Immature natural killer cell (primary cell): ENCODE data around the gene ZNF786. TPM values are rescaled to one million over a fixed set of nuclear protein-coding genes. Genes with fewer than 3 reads are reported as not detected.
"Not testable (repeated sequence)": the region's sequence is repeated elsewhere in the genome, so short reads cannot be mapped to it uniquely, and the experiment has no call there.

ENCODE experiments used
- DNase-seq, 3 donors: peaks; one replicate each; pipeline ENCODE4 v3.0.0; 2022; ENCODE audit warnings: mixed read lengths in 1 of 3
- H3K27ac Mint-ChIP-seq, 6 donors: one replicate each; pipeline ENCODE4 v1.8.0; 2020; ENCODE audit warnings: mixed read lengths in 6 of 6, mild to moderate bottlenecking in 5 of 6, inconsistent platforms in 4 of 6, moderate library complexity in 3 of 6
- H3K27me3 Mint-ChIP-seq, 3 donors: one replicate each; pipeline ENCODE4 v1.8.0; 2020 to 2021; ENCODE audit warnings: low read depth in 3 of 3, mild to moderate bottlenecking in 3 of 3, mixed read lengths in 3 of 3, moderate library complexity in 3 of 3, inconsistent platforms in 1 of 3
- H3K36me3 Mint-ChIP-seq, 3 donors: one replicate each; pipeline ENCODE4 v1.8.0; 2020; ENCODE audit warnings: mixed read lengths in 3 of 3, inconsistent platforms in 2 of 3, mild to moderate bottlenecking in 2 of 3
- H3K4me1 Mint-ChIP-seq, 2 donors: one replicate each; pipeline ENCODE4 v1.8.0; 2020; ENCODE audit warnings: inconsistent platforms in 2 of 2, mild to moderate bottlenecking in 2 of 2, mixed read lengths in 2 of 2, moderate library complexity in 1 of 2
- H3K4me3 Mint-ChIP-seq, 5 donors: one replicate each; pipeline ENCODE4 v1.8.0; 2020; ENCODE audit warnings: mild to moderate bottlenecking in 5 of 5, mixed read lengths in 5 of 5, inconsistent platforms in 3 of 5, moderate library complexity in 3 of 5
- H3K9me3 Mint-ChIP-seq, 6 donors: one replicate each; pipeline ENCODE4 v1.8.0; 2020; ENCODE audit warnings: mild to moderate bottlenecking in 6 of 6, mixed read lengths in 6 of 6, inconsistent platforms in 4 of 6, moderate library complexity in 3 of 6
- polyA plus RNA-seq, 3 donors: library from polyadenylated mRNA; unstranded; fragments of 300-500 nt; fragmentation: Illumina TruSeq; gene quantifications; one replicate each; pipeline ENCODE4 v1.2.3, GENCODE V29; 2021

ZNF786 gene
- polyA plus RNA-seq, 3 donors from 2014 or later = 1.1 to 15.8 (median 2.6) TPM

DNA sequence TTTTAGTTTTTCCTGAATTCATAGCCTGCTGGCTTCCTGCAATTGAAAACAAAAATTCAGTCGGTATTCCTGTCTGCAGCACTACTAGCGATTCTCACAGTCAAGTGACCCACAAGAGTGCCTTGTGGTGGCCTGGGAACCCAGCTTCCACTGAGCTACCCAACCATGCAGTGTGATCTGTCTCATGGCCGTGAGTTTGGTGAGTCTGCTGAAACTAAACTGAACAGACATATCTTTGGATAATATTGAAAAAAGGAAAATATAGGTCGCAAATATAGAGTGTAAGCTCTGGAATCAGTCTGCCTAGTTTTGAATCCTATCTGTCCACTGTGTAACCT, 18.1 kb downstream of the ZNF786 start:
- H3K4me1 Mint-ChIP-seq = peaks cover 0 to 7% of the 10 kb centered on the region in 2 donors
- H3K9me3 Mint-ChIP-seq = no peaks in the 10 kb centered on the region
- peak overlapping the region in 5 of 6 donors; percentile 60 to 80 (median 72) for H3K27ac Mint-ChIP-seq
- peak overlapping the region in 1 of 5 donors; percentile 38 for H3K4me3 Mint-ChIP-seq
- H3K27me3 Mint-ChIP-seq = peaks cover 0 to 3% (median under 1%) of the 10 kb centered on the region in 3 donors
- peaks cover 4 to 30% (median 8%) of the 10 kb centered on the region in 3 donors for H3K36me3 Mint-ChIP-seq
- no peak for DNase-seq

DNA sequence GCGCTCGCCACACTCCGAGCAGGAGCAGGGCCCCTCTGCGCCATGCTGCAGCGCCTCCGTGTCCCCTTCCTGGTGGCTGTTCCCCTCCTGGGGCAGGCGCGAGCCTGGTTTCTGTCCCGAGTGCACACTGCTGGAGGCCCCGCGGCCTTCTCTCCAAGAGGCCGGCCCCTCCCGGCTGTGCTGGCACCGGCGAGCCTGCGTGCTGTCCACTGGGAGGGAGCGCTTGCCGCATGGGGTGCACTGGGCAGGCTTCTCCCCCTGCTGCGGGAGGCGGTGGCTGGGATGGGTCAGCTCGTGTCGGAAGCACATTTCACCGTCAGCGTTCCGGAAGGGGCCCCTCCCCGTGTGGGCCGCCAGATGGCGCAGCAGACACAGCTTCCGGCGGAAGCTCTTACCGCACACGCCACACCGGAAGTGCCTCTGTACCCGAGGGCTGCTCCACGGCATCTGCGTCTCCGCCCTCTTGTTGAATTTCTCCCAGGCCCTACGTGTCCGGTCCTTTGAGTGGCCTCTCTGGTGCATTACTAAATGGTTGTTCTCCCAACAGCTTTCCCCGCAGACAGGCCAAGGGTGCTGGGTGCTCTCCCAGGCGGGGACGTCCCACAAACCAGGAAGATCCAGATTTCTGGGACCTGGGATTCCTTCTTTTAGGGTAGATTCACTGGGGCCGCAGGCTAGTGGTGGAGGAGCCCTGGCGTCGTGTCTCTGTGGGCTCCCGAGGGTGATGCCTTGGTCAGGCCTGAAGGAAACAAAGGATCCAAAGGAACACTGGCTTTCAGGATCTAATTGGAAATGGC, 18.7 kb downstream of the ZNF786 start:
- Mint-ChIP-seq H3K9me3 (no peaks in the 10 kb centered on the region), H3K36me3 (peaks cover 4 to 26% (median 4%) of the 10 kb centered on the region in 3 donors), H3K27me3 (peaks cover 0 to 3% (median 3%) of the 10 kb centered on the region in 3 donors), H3K27ac (peak overlapping the region; percentile 57 to 86 (median 72)), H3K4me1 (peaks cover 0 to 3% of the 10 kb centered on the region in 2 donors), H3K4me3 (peak overlapping the region in 2 of 5 donors; percentile 3 to 9)
- peak; percentile 54 to 69 (median 63) for DNase-seq

- Mint-ChIP-seq H3K36me3 (peaks cover 0 to 22% (median 4%) of the 10 kb centered on the region in 3 donors), H3K9me3 (no peaks in the 10 kb centered on the region), H3K4me1 (no peaks in the 10 kb centered on the region), H3K27me3 (peaks cover 0 to 3% (median 3%) of the 10 kb centered on the region in 3 donors), H3K4me3 (no peak overlapping the region), H3K27ac (no peak overlapping the region)
- no peak for DNase-seq
Observed at GRCh38 chr7:149071182-149071635, 19.3 kb downstream of the ZNF786 start.

DNA sequence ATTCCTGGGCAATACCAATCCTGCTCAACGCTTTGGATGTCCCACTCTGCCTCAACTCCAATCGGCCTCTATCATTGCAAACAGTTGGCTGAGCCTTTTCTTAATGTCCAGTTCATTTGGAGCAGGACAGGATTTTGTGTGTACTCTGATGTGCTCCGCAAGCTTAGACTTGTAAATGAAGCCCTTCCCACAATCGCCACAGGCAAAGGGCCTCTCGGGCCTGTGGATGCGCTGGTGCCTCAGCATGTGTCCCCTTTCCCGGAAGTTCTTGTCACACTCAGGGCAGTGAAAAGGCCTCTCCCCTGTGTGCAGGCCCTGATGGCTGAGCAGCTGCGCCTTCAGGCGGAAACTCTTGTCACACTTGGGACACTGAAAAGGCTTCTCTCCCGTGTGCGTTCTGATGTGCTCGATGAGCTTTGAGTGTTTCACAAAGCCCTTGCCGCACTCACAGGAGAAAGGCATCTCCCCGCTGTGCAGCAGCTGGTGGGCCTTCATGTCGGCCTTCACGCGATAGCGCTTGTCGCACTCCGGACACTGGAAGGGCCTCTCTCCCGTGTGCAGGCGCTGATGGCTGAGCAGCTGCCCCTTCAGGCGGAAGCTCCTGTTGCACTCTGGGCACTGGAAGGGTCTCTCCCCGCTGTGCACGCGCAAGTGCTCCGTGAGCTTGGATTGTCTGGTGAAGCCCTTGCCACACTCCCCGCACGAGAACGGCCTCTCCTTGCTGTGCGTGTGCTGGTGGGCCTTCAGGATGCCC, 20.0 kb downstream of the ZNF786 start:
- peaks cover 0 to 22% (median 4%) of the 10 kb centered on the region in 3 donors for H3K36me3 Mint-ChIP-seq
- H3K27me3 Mint-ChIP-seq = peaks cover 3 to 6% (median 3%) of the 10 kb centered on the region in 3 donors
- H3K9me3 Mint-ChIP-seq = no peaks in the 10 kb centered on the region
- peaks cover 0 to 3% of the 10 kb centered on the region in 2 donors for H3K4me1 Mint-ChIP-seq
- no peak for DNase-seq
- no peak overlapping the region for H3K27ac Mint-ChIP-seq
- H3K4me3 Mint-ChIP-seq = no peak overlapping the region

DNA sequence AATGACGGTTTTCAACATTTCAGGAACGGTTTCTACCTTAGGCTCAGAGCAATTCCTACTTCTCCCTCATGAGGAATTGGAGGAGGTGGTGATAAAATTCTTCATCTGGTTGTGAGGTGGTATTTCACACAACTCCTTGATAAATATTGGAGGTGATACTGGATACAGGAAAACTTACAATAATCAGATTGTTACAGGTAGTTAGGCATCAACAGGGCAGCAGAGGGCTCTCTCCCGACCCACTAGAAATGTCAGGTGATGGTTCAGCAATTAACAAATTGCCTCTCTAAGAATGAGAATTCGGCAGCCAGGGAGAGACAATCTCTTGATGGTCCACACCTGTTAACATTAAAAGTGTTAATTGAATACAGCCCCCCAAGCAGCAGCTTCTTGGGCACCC, 22.6 kb downstream of the ZNF786 start:
- H3K27ac Mint-ChIP-seq = peak overlapping the region in 2 of 6 donors; percentile 8 to 34
- DNase-seq = no peak
- no peaks in the 10 kb centered on the region for H3K9me3 Mint-ChIP-seq
- peaks cover 10 to 12% of the 10 kb centered on the region in 2 donors for H3K4me1 Mint-ChIP-seq
- peak overlapping the region in 2 of 5 donors; percentile 6 to 18 for H3K4me3 Mint-ChIP-seq
- H3K27me3 Mint-ChIP-seq = peaks cover 3 to 13% (median 3%) of the 10 kb centered on the region in 3 donors
- peaks cover 0 to 16% (median 4%) of the 10 kb centered on the region in 3 donors for H3K36me3 Mint-ChIP-seq

DNA sequence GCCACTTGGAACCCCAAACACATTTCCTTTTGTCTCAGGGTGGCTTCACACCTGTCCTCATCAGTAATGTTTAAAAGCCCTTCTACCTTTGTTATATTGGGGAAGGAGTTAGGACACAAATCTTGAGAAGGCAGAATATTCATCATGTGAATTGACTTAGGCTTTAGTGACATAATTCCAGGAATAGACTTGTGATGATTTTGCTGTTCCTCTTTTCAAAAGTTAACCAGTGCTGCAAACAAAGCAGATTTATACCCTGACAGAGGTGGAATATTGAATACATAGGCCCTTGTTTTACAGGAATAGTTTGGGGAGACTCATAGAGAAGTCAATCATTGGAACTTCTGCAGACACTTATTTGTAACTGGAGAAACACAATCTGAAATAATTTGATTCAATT, 27.0 kb downstream of the ZNF786 start:
- Mint-ChIP-seq H3K4me1 (peaks cover 10 to 12% of the 10 kb centered on the region in 2 donors), H3K27ac (peak overlapping the region in 1 of 6 donors; percentile 52), H3K27me3 (peaks cover 3 to 10% (median 5%) of the 10 kb centered on the region in 3 donors), H3K9me3 (no peaks in the 10 kb centered on the region), H3K4me3 (peak overlapping the region; percentile 14 to 78 (median 68)), H3K36me3 (peaks cover 0 to 6% (median 0%) of the 10 kb centered on the region in 3 donors)
- no peak for DNase-seq

DNA sequence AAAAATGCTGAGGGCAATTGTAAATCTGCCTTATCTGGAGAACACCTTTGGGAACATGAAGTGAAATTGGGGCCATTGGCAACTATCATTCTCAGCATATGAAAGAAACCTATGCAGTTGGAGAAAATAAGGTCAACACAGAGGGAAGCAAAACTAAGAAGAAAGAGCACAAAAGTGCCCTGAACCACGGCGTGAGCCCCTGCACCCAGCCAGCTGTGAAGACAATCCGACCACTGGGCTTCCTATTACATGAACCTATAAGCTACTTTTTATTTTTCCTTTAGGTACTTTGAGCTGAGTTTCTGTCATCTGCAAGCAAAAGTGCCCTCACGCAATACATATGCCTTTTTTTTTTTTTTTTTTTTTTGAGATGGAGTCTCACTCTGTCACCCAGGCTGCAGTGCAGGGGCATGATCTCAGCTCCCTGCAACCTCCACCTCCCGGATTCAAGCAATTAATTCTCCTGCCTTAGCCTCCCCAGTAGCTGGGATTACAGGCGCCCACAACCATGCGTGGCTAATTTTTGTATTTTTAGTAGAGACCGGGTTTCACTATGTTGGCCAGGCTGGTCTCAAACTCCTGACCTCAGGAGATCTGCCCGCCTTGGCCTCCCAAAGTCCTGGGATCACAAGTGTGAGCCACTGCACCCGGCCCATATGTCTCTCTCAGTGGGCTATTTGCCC, 28.2 kb downstream of the ZNF786 start:
- not testable (repeated sequence) for H3K27me3 Mint-ChIP-seq, H3K9me3 Mint-ChIP-seq, H3K4me3 Mint-ChIP-seq, H3K27ac Mint-ChIP-seq, H3K36me3 Mint-ChIP-seq, DNase-seq
- H3K4me1 Mint-ChIP-seq = peaks cover 10 to 12% of the 10 kb centered on the region in 2 donors

DNA sequence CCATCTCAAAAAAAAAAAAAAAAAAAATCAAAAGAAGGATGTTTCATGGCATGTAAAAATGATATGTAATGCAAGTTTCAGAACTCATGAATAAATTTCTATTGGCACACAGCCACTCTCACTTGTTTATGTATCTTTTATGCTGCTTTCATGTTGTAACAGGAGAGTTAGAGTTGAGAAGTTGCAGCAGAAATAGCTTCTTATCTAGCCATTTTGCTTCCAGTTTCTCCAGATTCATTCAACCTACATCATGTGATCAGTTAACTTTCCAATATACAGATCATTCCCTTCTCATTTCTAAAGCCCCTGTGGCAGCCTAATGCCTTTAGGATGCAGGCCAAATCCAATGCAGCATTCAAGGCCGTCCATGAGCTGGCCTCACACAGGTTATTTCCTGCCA, 30.4 kb downstream of the ZNF786 start:
- Mint-ChIP-seq H3K27me3 (peaks cover 0 to 4% (median 3%) of the 10 kb centered on the region in 3 donors), H3K27ac (peak overlapping the region in 2 of 6 donors; percentile 2 to 33), H3K4me1 (peaks cover 5 to 10% of the 10 kb centered on the region in 2 donors)

GRCh38 chr7:149053885-149054284, 36.6 kb downstream of the ZNF786 start:
- DNase-seq = no peak
- no peak overlapping the region for H3K27ac Mint-ChIP-seq
- H3K27me3 Mint-ChIP-seq = peaks cover 0 to 8% (median 4%) of the 10 kb centered on the region in 3 donors
- no peaks in the 10 kb centered on the region for H3K36me3 Mint-ChIP-seq
- H3K4me1 Mint-ChIP-seq = no peaks in the 10 kb centered on the region
- H3K9me3 Mint-ChIP-seq = no peaks in the 10 kb centered on the region
- no peak overlapping the region for H3K4me3 Mint-ChIP-seq

More for the DNA sequence above, 30.4 kb downstream of the ZNF786 start:
- DNase-seq = no peak
- Mint-ChIP-seq H3K36me3 (no peaks in the 10 kb centered on the region), H3K9me3 (no peaks in the 10 kb centered on the region), H3K4me3 (no peak overlapping the region)

GRCh38 chr7:149053384-149053783, 37.1 kb downstream of the ZNF786 start:
- Mint-ChIP-seq H3K4me1 (no peaks in the 10 kb centered on the region), H3K27ac (no peak overlapping the region), H3K9me3 (no peaks in the 10 kb centered on the region), H3K27me3 (peaks cover 0 to 8% (median 4%) of the 10 kb centered on the region in 3 donors), H3K4me3 (no peak overlapping the region), H3K36me3 (no peaks in the 10 kb centered on the region)
- DNase-seq = no peak

GRCh38 chr7:149050941-149051340, 39.6 kb downstream of the ZNF786 start:
- Mint-ChIP-seq H3K4me1 (no peaks in the 10 kb centered on the region), H3K27me3 (peaks cover 0 to 8% (median 2%) of the 10 kb centered on the region in 3 donors), H3K27ac (no peak overlapping the region), H3K9me3 (no peaks in the 10 kb centered on the region), H3K4me3 (no peak overlapping the region), H3K36me3 (no peaks in the 10 kb centered on the region)
- DNase-seq = no peak

- peaks cover 0 to 8% (median 2%) of the 10 kb centered on the region in 3 donors for H3K27me3 Mint-ChIP-seq
- H3K9me3 Mint-ChIP-seq = no peaks in the 10 kb centered on the region
- H3K27ac Mint-ChIP-seq = no peak overlapping the region
- H3K36me3 Mint-ChIP-seq = no peaks in the 10 kb centered on the region
- no peaks in the 10 kb centered on the region for H3K4me1 Mint-ChIP-seq
- no peak for DNase-seq
- H3K4me3 Mint-ChIP-seq = no peak overlapping the region
Observed at GRCh38 chr7:149048805-149049204, 41.7 kb downstream of the ZNF786 start.

DNA sequence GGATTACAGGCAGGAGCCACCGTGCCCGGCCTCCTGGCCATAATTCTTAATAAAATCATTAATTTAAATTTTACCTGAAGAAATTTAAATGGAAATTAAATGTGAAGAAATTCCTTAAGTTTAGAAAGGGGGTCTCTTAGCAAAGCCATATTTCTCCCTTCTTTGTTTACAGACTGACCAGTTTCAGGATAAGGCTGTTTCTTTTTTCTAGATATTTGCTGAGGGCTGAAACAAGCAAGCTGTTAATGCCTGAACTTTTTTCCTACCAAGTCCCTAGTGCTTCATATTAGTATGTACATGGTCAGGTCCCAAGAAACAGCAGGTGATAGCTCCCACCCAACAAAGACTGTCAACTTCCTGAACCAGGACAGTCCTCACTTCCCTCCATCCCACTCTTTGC, 44.1 kb downstream of the ZNF786 start:
- Mint-ChIP-seq H3K27me3 (peaks cover 0 to 7% (median 0%) of the 10 kb centered on the region in 3 donors), H3K4me1 (no peaks in the 10 kb centered on the region), H3K36me3 (no peaks in the 10 kb centered on the region), H3K4me3 (no peak overlapping the region), H3K9me3 (no peaks in the 10 kb centered on the region), H3K27ac (no peak overlapping the region)
- no peak for DNase-seq
